NT2/D1 (cell line): ENCODE data around the gene PIK3R1.

Source experiments
- DNase-seq: peaks from one replicate; pipeline ENCODE4 v3.0.0-alpha.2; 2011; ENCODE audit warnings: low read depth, low spot score
- H3K27me3 ChIP-seq: 2 replicates; pipeline ENCODE4 v1.6.0; 2011; ENCODE audit warnings: mild to moderate bottlenecking; ENCODE audit not compliant: insufficient read length, insufficient read depth
- H3K36me3 ChIP-seq: 2 replicates; pipeline ENCODE4 v1.6.1; 2011; ENCODE audit warnings: mild to moderate bottlenecking, low read length, mixed read lengths; ENCODE audit not compliant: insufficient read depth, insufficient read length
- H3K4me1 ChIP-seq: 2 replicates; pipeline ENCODE4 v1.5.1; 2011; ENCODE audit not compliant: insufficient read depth, insufficient read length
- H3K4me3 ChIP-seq: 2 replicates; pipeline ENCODE4 v1.5.1; 2011; ENCODE audit warnings: low read depth; ENCODE audit not compliant: insufficient read length
- H3K9ac ChIP-seq: 2 replicates; pipeline ENCODE4 v1.6.0; 2011; ENCODE audit warnings: low read depth; ENCODE audit not compliant: insufficient read length
- H3K9me3 ChIP-seq: 2 replicates; pipeline ENCODE4 v1.5.1; 2011; ENCODE audit warnings: mild to moderate bottlenecking, low read length; ENCODE audit not compliant: insufficient read depth
- SUZ12 ChIP-seq: IDR thresholded peaks from 2 replicates; pipeline ENCODE4 v1.6.1; 2011; ENCODE audit not compliant: insufficient read length, insufficient read depth; ENCODE audit errors: extremely low read depth
- YY1 ChIP-seq: IDR thresholded peaks from 2 replicates; pipeline ENCODE4 v1.6.1; 2011; ENCODE audit not compliant: insufficient read length, insufficient read depth
- ZNF274 ChIP-seq: IDR thresholded peaks from 2 replicates; pipeline ENCODE4 v1.6.1; 2011; ENCODE audit warnings: mild to moderate bottlenecking, low read depth, low read length

PIK3R1 gene

DNA sequence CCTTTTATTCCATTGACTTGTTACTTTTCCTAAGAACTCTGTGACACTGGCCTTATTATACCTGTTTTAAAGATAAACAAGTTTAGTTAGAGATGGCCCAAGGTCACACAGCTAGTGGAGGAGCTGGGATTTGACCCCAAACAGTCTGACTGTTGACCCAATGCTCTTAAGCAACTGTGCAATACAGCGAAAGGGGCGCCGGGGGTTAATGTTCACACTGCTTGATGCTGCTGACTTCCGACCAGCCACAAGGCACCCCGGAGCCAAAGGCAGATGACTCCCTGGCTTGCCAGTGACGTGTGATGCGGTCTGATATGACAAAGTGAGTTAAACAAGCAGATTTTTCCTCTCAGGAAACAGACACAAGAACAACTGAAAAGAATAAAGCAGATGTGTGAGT is 23.9 kb downstream of the PIK3R1 start:
- Histone ChIP-seq H3K4me1 (no peaks in the 10 kb centered on the region), H3K9me3 (no peaks in the 10 kb centered on the region), H3K36me3 (no peaks in the 10 kb centered on the region), H3K4me3 (no peak overlapping the region), H3K27me3 (no peaks in the 10 kb centered on the region), H3K9ac (no peak overlapping the region)
- no peak for DNase-seq
- TF ChIP-seq ZNF274 (no peak), YY1 (no peak), SUZ12 (no peak)

GRCh38 chr5:68240202-68240601 is 24.6 kb downstream of the PIK3R1 start:
- DNase-seq, result no peak
- Histone ChIP-seq H3K4me3 (no peak overlapping the region), H3K9ac (no peak overlapping the region), H3K27me3 (no peaks in the 10 kb centered on the region), H3K9me3 (no peaks in the 10 kb centered on the region), H3K4me1 (no peaks in the 10 kb centered on the region), H3K36me3 (no peaks in the 10 kb centered on the region)
- TF ChIP-seq ZNF274, result no peak
- no peak for TF ChIP-seq YY1
- TF ChIP-seq SUZ12, result no peak

- Histone ChIP-seq H3K9ac (no peak overlapping the region), H3K36me3 (no peaks in the 10 kb centered on the region), H3K4me3 (no peak overlapping the region), H3K9me3 (no peaks in the 10 kb centered on the region), H3K27me3 (no peaks in the 10 kb centered on the region), H3K4me1 (no peaks in the 10 kb centered on the region)
- TF ChIP-seq SUZ12 (no peak), YY1 (no peak), ZNF274 (no peak)
- no peak for DNase-seq
Observed at GRCh38 chr5:68240771-68241170, 25.2 kb downstream of the PIK3R1 start.

DNA sequence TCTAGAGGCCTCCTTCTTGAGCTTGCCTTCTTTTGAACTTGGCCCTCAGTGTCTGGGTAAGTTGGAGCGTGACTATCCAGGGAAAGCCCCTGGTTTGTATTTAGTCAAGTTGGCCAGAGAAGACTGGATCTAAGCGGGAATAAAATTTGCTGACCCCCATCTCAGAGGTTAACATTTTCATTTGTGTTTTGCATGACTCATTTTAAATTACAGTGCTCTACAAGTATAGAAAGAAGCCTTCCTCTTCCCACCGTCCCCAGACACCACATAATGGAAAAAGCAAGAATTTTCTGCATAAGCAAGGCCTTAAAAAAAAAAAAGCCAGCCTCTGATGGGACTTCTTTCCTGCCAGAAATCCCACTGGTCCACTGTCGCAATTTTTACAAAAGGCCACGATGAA is 27.2 kb downstream of the PIK3R1 start:
- Histone ChIP-seq H3K27me3 (no peaks in the 10 kb centered on the region), H3K9ac (no peak overlapping the region), H3K4me3 (no peak overlapping the region), H3K4me1 (no peaks in the 10 kb centered on the region), H3K9me3 (no peaks in the 10 kb centered on the region), H3K36me3 (no peaks in the 10 kb centered on the region)
- TF ChIP-seq ZNF274 (no peak), SUZ12 (no peak)
- no peak for DNase-seq

DNA sequence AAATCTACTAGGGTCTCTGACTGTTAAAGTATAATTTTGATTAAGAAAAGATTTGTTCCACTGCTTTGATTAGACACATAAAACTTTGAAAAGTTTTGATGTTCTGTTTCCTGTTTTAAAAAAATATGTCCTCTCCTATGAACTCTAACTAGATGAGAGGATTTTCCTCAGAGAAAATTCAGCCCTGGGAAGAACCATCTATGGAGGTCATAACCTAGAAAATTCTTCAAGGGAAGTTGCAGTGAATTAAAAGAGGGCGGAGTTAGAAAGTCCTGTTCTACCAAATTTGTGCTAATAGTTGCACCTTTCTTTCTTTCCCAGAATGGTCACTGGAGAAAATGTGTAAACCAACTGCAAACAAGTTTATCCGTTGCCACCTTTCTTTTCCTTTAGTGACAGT is 27.7 kb downstream of the PIK3R1 start:
- Histone ChIP-seq H3K36me3 (no peaks in the 10 kb centered on the region), H3K4me3 (no peak overlapping the region), H3K9me3 (no peaks in the 10 kb centered on the region), H3K27me3 (no peaks in the 10 kb centered on the region), H3K4me1 (no peaks in the 10 kb centered on the region), H3K9ac (no peak overlapping the region)
- no peak for TF ChIP-seq ZNF274
- TF ChIP-seq SUZ12, result no peak
- no peak for TF ChIP-seq YY1
- no peak for DNase-seq

DNA sequence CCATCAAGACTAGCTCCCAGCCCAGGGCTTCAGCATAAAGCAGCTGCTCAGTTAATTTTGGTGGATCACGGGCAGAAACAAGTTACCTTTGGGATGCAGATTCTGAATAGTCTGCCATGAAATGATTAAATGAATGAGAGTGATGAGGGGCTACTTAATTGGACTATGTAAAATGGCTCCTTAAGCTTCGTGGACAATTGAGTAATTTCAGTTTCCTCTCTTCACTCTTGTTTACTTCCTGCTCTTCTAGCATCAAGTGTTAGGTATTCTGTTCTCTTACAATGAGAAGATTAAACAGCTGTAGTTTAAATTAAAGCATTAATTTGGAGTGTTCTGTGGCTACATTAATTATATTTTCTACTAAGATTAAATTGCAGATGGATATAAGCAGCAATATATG is 28.1 kb downstream of the PIK3R1 start:
- Histone ChIP-seq H3K9ac (no peak overlapping the region), H3K4me1 (no peaks in the 10 kb centered on the region), H3K9me3 (no peaks in the 10 kb centered on the region), H3K27me3 (no peaks in the 10 kb centered on the region), H3K4me3 (no peak overlapping the region), H3K36me3 (no peaks in the 10 kb centered on the region)
- no peak for DNase-seq
- no peak for TF ChIP-seq SUZ12
- no peak for TF ChIP-seq YY1
- no peak for TF ChIP-seq ZNF274

DNA sequence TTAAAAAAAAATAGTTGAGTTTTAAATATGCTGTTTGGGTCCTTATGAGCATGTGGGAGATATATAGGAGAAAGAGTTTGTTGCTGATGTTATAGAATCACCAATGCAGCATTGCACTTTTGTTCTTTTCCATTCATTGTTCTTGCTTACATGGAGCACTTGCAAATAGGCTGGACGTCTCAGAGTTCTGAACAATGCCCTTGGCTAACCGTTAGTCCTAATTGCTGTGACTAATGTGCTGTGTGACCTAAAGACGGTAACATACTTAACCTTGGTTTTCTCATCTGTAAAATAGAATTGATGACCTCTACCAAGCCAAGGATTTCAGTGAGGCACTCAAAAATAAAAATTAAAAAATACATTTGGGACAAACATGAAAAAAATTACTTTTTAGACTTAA is 29.8 kb downstream of the PIK3R1 start:
- DNase-seq, result no peak
- H3K36me3 ChIP-seq, result no peaks in the 10 kb centered on the region
- H3K27me3 ChIP-seq, result no peaks in the 10 kb centered on the region
- no peak overlapping the region for H3K4me3 ChIP-seq
- TF ChIP-seq SUZ12 (no peak), ZNF274 (no peak), YY1 (no peak)
- no peaks in the 10 kb centered on the region for H3K4me1 ChIP-seq
- no peak overlapping the region for H3K9ac ChIP-seq
- H3K9me3 ChIP-seq, result no peaks in the 10 kb centered on the region

GRCh38 chr5:68246802-68247201 is 31.2 kb downstream of the PIK3R1 start:
- no peak for DNase-seq
- Histone ChIP-seq H3K9me3 (no peaks in the 10 kb centered on the region), H3K4me3 (no peak overlapping the region), H3K4me1 (no peaks in the 10 kb centered on the region), H3K9ac (no peak overlapping the region), H3K36me3 (no peaks in the 10 kb centered on the region), H3K27me3 (no peaks in the 10 kb centered on the region)
- TF ChIP-seq ZNF274 (no peak), YY1 (no peak), SUZ12 (no peak)
